ENCODE results near the gene NDUFS4. TPM values are rescaled to one million over a fixed set of nuclear protein-coding genes. Genes with fewer than 3 reads are reported as not detected.
"Not testable (repeated sequence)": the region's sequence is repeated elsewhere in the genome, so short reads cannot be mapped to it uniquely, and the experiment has no call there.

Gene NDUFS4
- total RNA-seq, 2 donors from 2014 or later = 74.4 to 79.4 TPM

- intact Hi-C loops (cut with DNase I) = no loop called here
- DNase-seq (ENCODE audit: low spot score) = no peak
Observed at GRCh38 chr5:53568871-53569270, 8.4 kb downstream of the NDUFS4 start.

GRCh38 chr5:53569453-53569852 lies 9.0 kb downstream of the NDUFS4 start:
- DNase-seq (ENCODE audit: low spot score) = no peak
- intact Hi-C loops (cut with DNase I) = no loop called here

GRCh38 chr5:53571403-53571802 lies 11.0 kb downstream of the NDUFS4 start:
- DNase-seq (ENCODE audit: low spot score) = no peak
- intact Hi-C loops (cut with DNase I) = no loop called here

GRCh38 chr5:53575101-53575500 lies 14.7 kb downstream of the NDUFS4 start:
- intact Hi-C loops (cut with DNase I) = no loop called here
- no peak for DNase-seq (ENCODE audit: low spot score)

- DNase-seq (ENCODE audit: low spot score) = no peak
- intact Hi-C loops (cut with DNase I) = no loop called here
Observed at GRCh38 chr5:53575831-53576230, 15.4 kb downstream of the NDUFS4 start.

- intact Hi-C loops (cut with DNase I) = no loop called here
- no peak for DNase-seq (ENCODE audit: low spot score)
Observed at GRCh38 chr5:53576674-53577073, 16.2 kb downstream of the NDUFS4 start.

- intact Hi-C loops (cut with DNase I) = no loop called here
- no peak for DNase-seq (ENCODE audit: low spot score)
Observed at GRCh38 chr5:53578854-53579253, 18.4 kb downstream of the NDUFS4 start.

- no peak for DNase-seq (ENCODE audit: low spot score)
- intact Hi-C loops (cut with DNase I) = no loop called here
Observed at GRCh38 chr5:53580547-53580946, 20.1 kb downstream of the NDUFS4 start.

- no peak for DNase-seq (ENCODE audit: low spot score)
- intact Hi-C loops (cut with DNase I) = no loop called here
Observed at GRCh38 chr5:53582225-53582624, 21.8 kb downstream of the NDUFS4 start.

GRCh38 chr5:53590759-53591158 lies 30.3 kb downstream of the NDUFS4 start:
- DNase-seq (ENCODE audit: low spot score) = no peak
- intact Hi-C loops (cut with DNase I) = no loop called here

- intact Hi-C loops (cut with DNase I) = no loop called here
- no peak for DNase-seq (ENCODE audit: low spot score)
Observed at GRCh38 chr5:53594419-53594818, 34.0 kb downstream of the NDUFS4 start.

GRCh38 chr5:53597894-53598293 lies 37.5 kb downstream of the NDUFS4 start:
- intact Hi-C loops (cut with DNase I) = no loop called here
- no peak for DNase-seq (ENCODE audit: low spot score)

GRCh38 chr5:53601570-53601969 lies 41.1 kb downstream of the NDUFS4 start:
- intact Hi-C loops (cut with DNase I) = no loop called here
- no peak for DNase-seq (ENCODE audit: low spot score)

GRCh38 chr5:53603009-53603687 lies 42.7 kb downstream of the NDUFS4 start:
- intact Hi-C loops (cut with DNase I) = no loop called here
- DNase-seq (ENCODE audit: low spot score) = no peak

- no peak for DNase-seq (ENCODE audit: low spot score)
- intact Hi-C loops (cut with DNase I) = no loop called here
Observed at GRCh38 chr5:53604309-53604708, 43.9 kb downstream of the NDUFS4 start.

GRCh38 chr5:53607886-53608285 lies 47.4 kb downstream of the NDUFS4 start:
- DNase-seq (ENCODE audit: low spot score) = no peak
- intact Hi-C loops (cut with DNase I) = no loop called here

GRCh38 chr5:53608897-53609296 lies 48.5 kb downstream of the NDUFS4 start:
- intact Hi-C loops (cut with DNase I); DNase-seq (ENCODE audit: low spot score): not testable (repeated sequence)

GRCh38 chr5:53613061-53613460 lies 52.6 kb downstream of the NDUFS4 start:
- intact Hi-C loops (cut with DNase I) = loop anchor here in 1 of 2 donors (5.0 kb wide), 1 partner anchor 486 kb away; no protein-coding TSS in a partner anchor
- DNase-seq (ENCODE audit: low spot score) = no peak

GRCh38 chr5:53613536-53613935 lies 53.1 kb downstream of the NDUFS4 start:
- intact Hi-C loops (cut with DNase I) = loop anchor here in 1 of 2 donors (5.0 kb wide), 1 partner anchor 486 kb away; no protein-coding TSS in a partner anchor
- no peak for DNase-seq (ENCODE audit: low spot score)

- intact Hi-C loops (cut with DNase I) = loop anchor here in 1 of 2 donors (5.0 kb wide), 1 partner anchor 487 kb away; no protein-coding TSS in a partner anchor
Observed at GRCh38 chr5:53614376-53614885, 54.0 kb downstream of the NDUFS4 start.

GRCh38 chr5:53616939-53617549 lies 56.6 kb downstream of the NDUFS4 start:
- intact Hi-C loops (cut with DNase I) = no loop called here
- no peak for DNase-seq (ENCODE audit: low spot score)

More at GRCh38 chr5:53614376-53614885, 54.0 kb downstream of the NDUFS4 start:
- DNase-seq (ENCODE audit: low spot score) = no peak

Data from posterior vena cava (tissue), 2 donors.